ENCODE data around the gene ARSA. TPM values are rescaled to one million over a fixed set of nuclear protein-coding genes. Genes with fewer than 3 reads are reported as not detected.

ARSA gene
- polyA plus RNA-seq, 1 donor (not counting 4 experiments of a cell fraction or from before 2014, with no cell fraction given): 12.1 TPM

DNA sequence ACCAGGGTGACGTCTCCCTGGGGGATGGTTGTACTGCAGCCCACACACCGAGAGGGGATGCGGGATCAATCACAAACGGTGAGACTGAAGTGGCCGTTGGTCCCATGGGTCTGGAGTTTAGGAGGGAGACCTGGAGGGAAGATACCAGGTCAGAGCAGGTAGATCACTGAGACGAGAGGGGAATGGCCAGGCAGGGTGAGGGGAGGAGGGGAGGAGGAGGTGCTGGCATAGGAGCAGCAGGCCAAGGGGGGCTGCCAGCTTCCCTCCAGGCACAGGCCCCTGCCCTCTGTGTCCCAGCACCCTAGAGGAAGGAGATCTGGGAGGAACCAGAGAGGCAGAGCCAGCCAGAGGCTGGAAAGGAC is 20.3 kb downstream of the ARSA start:
- Histone ChIP-seq H2AFZ (ENCODE audit: control insufficient read depth, low read length) (no peak overlapping the region), H4K20me1 (ENCODE audit: control insufficient read depth, extremely low read depth, insufficient read depth, low read length) (no peaks in the 10 kb centered on the region), H3K9me3 (ENCODE audit: control insufficient read depth, low read depth, low read length) (no peaks in the 10 kb centered on the region), H3K36me3 (ENCODE audit: control insufficient read depth in 2 of 2, extremely low read depth in 1 of 2, insufficient read depth in 2 of 2, low read length in 2 of 2) (no peaks in the 10 kb centered on the region), H3K9ac (ENCODE audit: control insufficient read depth, extremely low read depth, insufficient read depth, low read length) (no peak overlapping the region), H3K4me1 (ENCODE audit: control insufficient read depth, extremely low read depth, insufficient read depth, low read length) (no peaks in the 10 kb centered on the region), H3K9me1 (ENCODE audit: control insufficient read depth, extremely low read depth, insufficient read depth, low read length) (no peaks in the 10 kb centered on the region), H3K79me2 (ENCODE audit: control insufficient read depth, insufficient read depth, low read length) (no peaks in the 10 kb centered on the region), H3K27me3 (ENCODE audit: control insufficient read depth, extremely low read depth, insufficient read depth, low read length) (peaks cover 36% of the 10 kb centered on the region), H3K27ac (ENCODE audit: control insufficient read depth, insufficient read depth, low read length) (no peak overlapping the region), H3K4me2 (ENCODE audit: control insufficient read depth, extremely low read depth, insufficient read depth, low read depth, low read length) (no peak overlapping the region), H3K4me3 (ENCODE audit: control insufficient read depth in 2 of 3, extremely low read depth in 1 of 3, insufficient read depth in 2 of 3, low read depth in 1 of 3, low read length in 3 of 3) (no peak overlapping the region)
- no peak for FAIRE-seq
- no peak for TF ChIP-seq EZH2 (IDR thresholded peaks at IDR 0.05; ENCODE audit: low read length)
- TF ChIP-seq, protein P1, sequence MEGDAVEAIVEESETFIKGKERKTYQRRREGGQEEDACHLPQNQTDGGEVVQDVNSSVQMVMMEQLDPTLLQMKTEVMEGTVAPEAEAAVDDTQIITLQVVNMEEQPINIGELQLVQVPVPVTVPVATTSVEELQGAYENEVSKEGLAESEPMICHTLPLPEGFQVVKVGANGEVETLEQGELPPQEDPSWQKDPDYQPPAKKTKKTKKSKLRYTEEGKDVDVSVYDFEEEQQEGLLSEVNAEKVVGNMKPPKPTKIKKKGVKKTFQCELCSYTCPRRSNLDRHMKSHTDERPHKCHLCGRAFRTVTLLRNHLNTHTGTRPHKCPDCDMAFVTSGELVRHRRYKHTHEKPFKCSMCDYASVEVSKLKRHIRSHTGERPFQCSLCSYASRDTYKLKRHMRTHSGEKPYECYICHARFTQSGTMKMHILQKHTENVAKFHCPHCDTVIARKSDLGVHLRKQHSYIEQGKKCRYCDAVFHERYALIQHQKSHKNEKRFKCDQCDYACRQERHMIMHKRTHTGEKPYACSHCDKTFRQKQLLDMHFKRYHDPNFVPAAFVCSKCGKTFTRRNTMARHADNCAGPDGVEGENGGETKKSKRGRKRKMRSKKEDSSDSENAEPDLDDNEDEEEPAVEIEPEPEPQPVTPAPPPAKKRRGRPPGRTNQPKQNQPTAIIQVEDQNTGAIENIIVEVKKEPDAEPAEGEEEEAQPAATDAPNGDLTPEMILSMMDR (optimal IDR thresholded peaks at IDR 0.05 in 1 of 3, IDR thresholded peaks at IDR 0.05 in 1 of 3, conservative IDR thresholded peaks at IDR 0.05 in 1 of 3; ENCODE audit: extremely low read depth in 1 of 3, insufficient read depth in 2 of 3, low read length in 3 of 3): no peak
- DNase-seq (ENCODE audit: low read depth, low spot score): no peak
- dilution Hi-C loops (cut with MboI; ENCODE audit: extremely low pct_ligation_motif_present, low sequenced_read_pairs): no loop called here

DNA sequence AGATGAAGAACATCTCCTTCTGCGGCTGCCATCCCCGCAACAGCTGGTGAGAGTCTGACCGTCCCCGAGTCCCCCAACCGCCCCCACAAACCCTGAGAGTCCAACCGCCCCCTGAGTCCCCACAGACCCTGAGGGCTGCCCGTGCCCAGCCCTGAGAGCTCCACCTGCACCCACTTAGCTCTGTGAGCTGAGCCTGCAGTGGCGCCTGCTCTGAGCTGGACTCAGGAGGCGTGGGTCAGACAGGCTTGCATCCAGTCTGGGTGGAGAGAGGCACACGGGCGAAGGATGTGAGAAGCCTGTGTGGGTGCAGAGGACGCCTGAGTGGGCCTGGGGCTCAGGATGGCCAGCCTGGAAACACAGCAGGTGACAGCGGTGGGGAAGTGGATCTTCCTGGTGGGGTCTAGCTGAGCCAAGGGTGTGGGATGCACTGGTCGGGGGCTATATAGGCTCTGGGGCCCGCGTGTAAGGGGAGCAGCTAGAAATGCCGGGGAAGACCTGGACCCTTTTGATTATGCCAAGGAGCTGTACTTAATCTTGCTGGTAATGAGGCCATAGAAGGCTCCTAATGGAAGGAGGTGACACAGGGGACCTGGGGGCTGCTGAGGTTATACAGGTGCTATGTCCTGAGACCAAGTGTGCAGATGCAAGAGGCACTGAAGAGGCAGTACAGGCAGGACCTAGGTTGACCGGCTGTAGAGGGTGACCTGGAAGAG is 20.9 kb downstream of the ARSA start:
- Histone ChIP-seq H3K36me3 (ENCODE audit: control insufficient read depth in 2 of 2, extremely low read depth in 1 of 2, insufficient read depth in 2 of 2, low read length in 2 of 2) (no peaks in the 10 kb centered on the region), H3K4me3 (ENCODE audit: control insufficient read depth in 2 of 3, extremely low read depth in 1 of 3, insufficient read depth in 2 of 3, low read depth in 1 of 3, low read length in 3 of 3) (no peak overlapping the region), H3K27me3 (ENCODE audit: control insufficient read depth, extremely low read depth, insufficient read depth, low read length) (peaks cover 42% of the 10 kb centered on the region), H3K9me1 (ENCODE audit: control insufficient read depth, extremely low read depth, insufficient read depth, low read length) (no peaks in the 10 kb centered on the region), H3K4me2 (ENCODE audit: control insufficient read depth, extremely low read depth, insufficient read depth, low read depth, low read length) (no peak overlapping the region), H3K27ac (ENCODE audit: control insufficient read depth, insufficient read depth, low read length) (no peak overlapping the region), H3K9ac (ENCODE audit: control insufficient read depth, extremely low read depth, insufficient read depth, low read length) (no peak overlapping the region), H3K4me1 (ENCODE audit: control insufficient read depth, extremely low read depth, insufficient read depth, low read length) (no peaks in the 10 kb centered on the region), H2AFZ (ENCODE audit: control insufficient read depth, low read length) (no peak overlapping the region), H4K20me1 (ENCODE audit: control insufficient read depth, extremely low read depth, insufficient read depth, low read length) (no peaks in the 10 kb centered on the region), H3K9me3 (ENCODE audit: control insufficient read depth, low read depth, low read length) (no peaks in the 10 kb centered on the region), H3K79me2 (ENCODE audit: control insufficient read depth, insufficient read depth, low read length) (no peaks in the 10 kb centered on the region)
- DNase-seq (ENCODE audit: low read depth, low spot score) (no peak), FAIRE-seq (no peak)
- dilution Hi-C loops (cut with MboI; ENCODE audit: extremely low pct_ligation_motif_present, low sequenced_read_pairs): no loop called here
- TF ChIP-seq, protein P1 (optimal IDR thresholded peaks at IDR 0.05 in 1 of 3, IDR thresholded peaks at IDR 0.05 in 1 of 3, conservative IDR thresholded peaks at IDR 0.05 in 1 of 3; ENCODE audit: extremely low read depth in 1 of 3, insufficient read depth in 2 of 3, low read length in 3 of 3): no peak

Measured in keratinocyte (primary cell).